ENCODE results near the gene CLDN3.
"Not testable (repeated sequence)": the region's sequence is repeated elsewhere in the genome, so short reads cannot be mapped to it uniquely, and the experiment has no call there.

The CLDN3 gene

GRCh38 chr7:73736885-73737284, 33.2 kb downstream of the CLDN3 start:
- DNase-seq: no peak

- no peak for DNase-seq
Observed at GRCh38 chr7:73735528-73735905, 34.6 kb downstream of the CLDN3 start.

- DNase-seq: peak; percentile 90
Observed at GRCh38 chr7:73734619-73735527, 35.2 kb downstream of the CLDN3 start.

GRCh38 chr7:73732397-73732796, 37.7 kb downstream of the CLDN3 start:
- no peak for DNase-seq

GRCh38 chr7:73730485-73730884, 39.6 kb downstream of the CLDN3 start:
- DNase-seq: no peak

GRCh38 chr7:73728551-73728950, 41.5 kb downstream of the CLDN3 start:
- no peak for DNase-seq

- no peak for DNase-seq
Observed at GRCh38 chr7:73727952-73728351, 42.1 kb downstream of the CLDN3 start.

GRCh38 chr7:73726083-73726466, 44.0 kb downstream of the CLDN3 start:
- DNase-seq: no peak

GRCh38 chr7:73723813-73724212, 46.3 kb downstream of the CLDN3 start:
- no peak for DNase-seq

GRCh38 chr7:73722785-73723184, 47.3 kb downstream of the CLDN3 start:
- DNase-seq: no peak

GRCh38 chr7:73722182-73722581, 47.9 kb downstream of the CLDN3 start:
- DNase-seq: not testable (repeated sequence)

GRCh38 chr7:73721377-73721817, 48.7 kb downstream of the CLDN3 start:
- no peak for DNase-seq

GRCh38 chr7:73720443-73720842, 49.6 kb downstream of the CLDN3 start:
- DNase-seq: not testable (repeated sequence)

- no peak for DNase-seq
Observed at GRCh38 chr7:73719806-73720169, 50.3 kb downstream of the CLDN3 start.
